ENCODE measurements around the gene FMN1.

DNA sequence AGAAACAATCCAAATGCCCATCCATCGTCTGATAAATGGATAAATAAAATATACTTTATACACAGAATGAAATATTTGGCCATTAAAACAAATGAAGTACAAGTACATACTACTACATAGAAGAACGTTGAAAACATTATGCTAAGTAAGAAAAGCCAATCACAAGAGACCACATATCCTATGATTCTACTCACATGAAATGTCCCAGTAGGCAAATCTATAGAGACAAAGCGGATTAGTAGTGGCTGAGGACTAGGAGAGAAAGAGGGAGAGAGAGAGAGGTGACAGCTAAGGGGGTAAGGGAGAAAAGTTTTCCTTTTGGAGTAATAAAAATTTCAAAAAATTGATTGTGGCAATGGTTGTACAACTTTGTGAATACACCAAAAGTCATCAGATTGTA, 329.7 kb downstream of the FMN1 start:
- TF ChIP-seq, protein P1, sequence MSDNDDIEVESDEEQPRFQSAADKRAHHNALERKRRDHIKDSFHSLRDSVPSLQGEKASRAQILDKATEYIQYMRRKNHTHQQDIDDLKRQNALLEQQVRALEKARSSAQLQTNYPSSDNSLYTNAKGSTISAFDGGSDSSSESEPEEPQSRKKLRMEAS (IDR thresholded peaks at IDR 0.05; ENCODE audit: low read depth, low read length), result no peak
- TF ChIP-seq, protein P2, sequence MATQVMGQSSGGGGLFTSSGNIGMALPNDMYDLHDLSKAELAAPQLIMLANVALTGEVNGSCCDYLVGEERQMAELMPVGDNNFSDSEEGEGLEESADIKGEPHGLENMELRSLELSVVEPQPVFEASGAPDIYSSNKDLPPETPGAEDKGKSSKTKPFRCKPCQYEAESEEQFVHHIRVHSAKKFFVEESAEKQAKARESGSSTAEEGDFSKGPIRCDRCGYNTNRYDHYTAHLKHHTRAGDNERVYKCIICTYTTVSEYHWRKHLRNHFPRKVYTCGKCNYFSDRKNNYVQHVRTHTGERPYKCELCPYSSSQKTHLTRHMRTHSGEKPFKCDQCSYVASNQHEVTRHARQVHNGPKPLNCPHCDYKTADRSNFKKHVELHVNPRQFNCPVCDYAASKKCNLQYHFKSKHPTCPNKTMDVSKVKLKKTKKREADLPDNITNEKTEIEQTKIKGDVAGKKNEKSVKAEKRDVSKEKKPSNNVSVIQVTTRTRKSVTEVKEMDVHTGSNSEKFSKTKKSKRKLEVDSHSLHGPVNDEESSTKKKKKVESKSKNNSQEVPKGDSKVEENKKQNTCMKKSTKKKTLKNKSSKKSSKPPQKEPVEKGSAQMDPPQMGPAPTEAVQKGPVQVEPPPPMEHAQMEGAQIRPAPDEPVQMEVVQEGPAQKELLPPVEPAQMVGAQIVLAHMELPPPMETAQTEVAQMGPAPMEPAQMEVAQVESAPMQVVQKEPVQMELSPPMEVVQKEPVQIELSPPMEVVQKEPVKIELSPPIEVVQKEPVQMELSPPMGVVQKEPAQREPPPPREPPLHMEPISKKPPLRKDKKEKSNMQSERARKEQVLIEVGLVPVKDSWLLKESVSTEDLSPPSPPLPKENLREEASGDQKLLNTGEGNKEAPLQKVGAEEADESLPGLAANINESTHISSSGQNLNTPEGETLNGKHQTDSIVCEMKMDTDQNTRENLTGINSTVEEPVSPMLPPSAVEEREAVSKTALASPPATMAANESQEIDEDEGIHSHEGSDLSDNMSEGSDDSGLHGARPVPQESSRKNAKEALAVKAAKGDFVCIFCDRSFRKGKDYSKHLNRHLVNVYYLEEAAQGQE (IDR thresholded peaks at IDR 0.05; ENCODE audit: low read depth, low read length), result no peak
- no peak for TF ChIP-seq RFX5 (IDR thresholded peaks at IDR 0.05; ENCODE audit: low read depth, low read length)
- TF ChIP-seq RB1 (IDR thresholded peaks at IDR 0.05; ENCODE audit: borderline replicate concordance), result no peak
- TF ChIP-seq SMAD5 (IDR thresholded peaks at IDR 0.05; ENCODE audit: low read depth), result no peak
- no peak for TF ChIP-seq CTCF (IDR thresholded peaks at IDR 0.05 in 2 of 3, conservative IDR thresholded peaks at IDR 0.05 in 1 of 3; ENCODE audit: control insufficient read depth in 2 of 3, extremely low read depth in 1 of 3, insufficient read depth in 1 of 3, low read depth in 3 of 3, low read length in 3 of 3)
- TF ChIP-seq HDGF (IDR thresholded peaks at IDR 0.05), result no peak
- TF ChIP-seq PAX5 (IDR thresholded peaks at IDR 0.05; ENCODE audit: borderline replicate concordance, low read depth, low read length), result no peak
- no peak for TF ChIP-seq POLR2A (IDR thresholded peaks at IDR 0.05; ENCODE audit: low read depth, low read length)
- TF ChIP-seq IKZF2 (IDR thresholded peaks at IDR 0.05), result no peak
- no peak for TF ChIP-seq ZBTB33 (IDR thresholded peaks at IDR 0.05)

Measured in GM12878 (cell line).